ENCODE measurements around the gene CSAG1. TPM values are rescaled to one million over a fixed set of nuclear protein-coding genes. Genes with fewer than 3 reads are reported as not detected.
"Not testable (repeated sequence)": the region's sequence is repeated elsewhere in the genome, so short reads cannot be mapped to it uniquely, and the experiment has no call there.

Gene CSAG1
- not detected in 2 replicates for total RNA-seq

GRCh38 chrX:152733261-152733975 is at the start of gene CSAG1, which contains the start of gene MAGEA12:
Gene CSAG1, minus strand, starts transcription at chrX:152733721. Its CDS starts 1,261 bp downstream, at chrX:152732460.
Gene MAGEA12, plus strand, starts transcription at chrX:152733757. Its CDS starts 2,405 bp downstream, at chrX:152736162.
- no peak for DNase-seq (ENCODE audit: low read depth)
- H3K27me3 ChIP-seq (ENCODE audit: control insufficient read depth, insufficient read depth, low read length), result no peaks in the 10 kb centered on the region
- H3K4me3 ChIP-seq (ENCODE audit: low read depth, low read length), result no peak within 1 kb of the TSS
- H3K36me3 ChIP-seq (ENCODE audit: control insufficient read depth, insufficient read depth, low read length), result no peaks in the 10 kb centered on the region
- TF ChIP-seq CTCF (IDR thresholded peaks at IDR 0.05; ENCODE audit: insufficient read depth, low read length, poor library complexity, severe bottlenecking), result no peak

DNA sequence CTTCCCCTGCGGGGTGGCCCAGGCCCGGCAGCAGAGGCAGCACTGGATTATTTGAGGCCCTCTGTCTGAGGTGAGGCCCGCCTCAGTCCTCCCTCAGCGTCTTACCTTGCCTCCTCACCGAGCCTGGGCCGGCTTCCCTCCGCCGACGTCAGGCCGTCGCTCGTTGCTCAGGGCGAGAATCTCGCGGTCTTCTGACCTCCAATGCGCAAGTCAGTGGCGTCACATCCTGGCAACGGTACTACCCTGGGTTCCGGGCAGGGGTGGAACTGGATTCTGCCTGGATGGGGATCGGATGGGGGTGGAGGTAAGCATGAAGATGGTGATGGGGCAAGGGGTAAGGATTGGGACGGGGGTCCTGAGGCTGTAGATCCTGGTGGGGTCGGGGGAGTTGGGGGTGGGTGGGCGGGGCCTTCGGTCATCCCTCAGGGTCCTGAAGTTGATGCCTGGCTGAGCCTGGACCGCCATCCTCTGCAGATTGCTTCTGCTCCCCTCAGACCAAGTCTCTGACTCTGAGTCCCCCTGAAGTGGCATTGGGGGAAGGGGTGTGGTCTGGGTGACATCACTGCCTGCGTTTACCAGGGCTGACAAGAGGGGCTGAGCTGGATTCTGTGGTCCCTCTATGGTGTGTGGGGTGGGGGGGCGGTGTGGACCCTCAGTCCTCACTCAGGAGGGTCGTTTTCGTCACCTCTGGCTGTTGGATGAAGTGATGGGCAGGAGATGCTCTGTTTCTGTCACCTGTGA is 36.2 kb upstream of the CSAG1 start, which contains the start of gene MAGEA6:
TSS of gene MAGEA6 (minus strand) at position 141 of the 741 bp plus-strand sequence. CDS start 2,039 bp downstream, outside the sequence.
- H3K4me3 ChIP-seq (ENCODE audit: low read depth, low read length); H3K27me3 ChIP-seq (ENCODE audit: control insufficient read depth, insufficient read depth, low read length); DNase-seq (ENCODE audit: low read depth); H3K36me3 ChIP-seq (ENCODE audit: control insufficient read depth, insufficient read depth, low read length): not testable (repeated sequence)

DNA sequence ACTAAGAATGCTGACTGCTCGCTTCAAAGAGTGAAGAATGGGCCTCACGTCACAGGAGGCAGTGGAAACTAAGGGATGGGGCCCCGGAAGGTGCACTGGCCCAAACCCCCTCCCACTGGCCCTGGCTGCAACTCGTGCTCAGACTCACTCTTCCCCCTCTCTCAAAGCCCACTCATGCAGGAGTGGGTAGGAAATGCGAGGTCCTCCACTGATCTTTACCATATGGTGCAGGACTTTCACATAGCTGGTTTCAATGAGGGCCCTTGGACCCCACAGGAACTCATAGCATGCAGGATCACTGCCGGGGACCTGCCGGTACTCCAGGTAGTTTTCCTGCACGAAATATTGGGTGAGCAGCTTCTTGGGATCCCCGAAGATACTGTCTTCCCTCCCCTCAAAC is 33.0 kb upstream of the CSAG1 start:
- not testable (repeated sequence) for DNase-seq (ENCODE audit: low read depth); H3K27me3 ChIP-seq (ENCODE audit: control insufficient read depth, insufficient read depth, low read length); H3K4me3 ChIP-seq (ENCODE audit: low read depth, low read length); H3K36me3 ChIP-seq (ENCODE audit: control insufficient read depth, insufficient read depth, low read length)

DNA sequence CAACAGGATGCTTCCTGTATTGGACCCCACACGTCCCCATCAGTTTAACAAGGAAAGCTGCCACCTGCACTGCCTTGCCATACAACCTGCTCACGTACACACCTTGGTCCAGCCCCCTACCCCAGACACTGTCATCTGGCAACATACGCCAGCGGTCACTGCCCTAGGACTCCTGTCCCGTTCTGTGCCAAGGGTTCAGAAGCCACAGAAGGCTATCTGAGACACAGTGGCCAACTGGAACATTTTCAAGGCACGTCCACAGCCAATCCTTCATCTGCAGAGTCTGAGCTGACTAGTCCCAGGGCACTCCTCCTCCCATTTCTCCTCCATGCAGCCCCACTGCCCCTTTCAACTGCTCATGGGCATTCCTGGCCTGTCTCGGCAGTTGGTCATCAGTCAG is 28.1 kb upstream of the CSAG1 start:
- DNase-seq (ENCODE audit: low read depth); H3K4me3 ChIP-seq (ENCODE audit: low read depth, low read length); H3K27me3 ChIP-seq (ENCODE audit: control insufficient read depth, insufficient read depth, low read length); H3K36me3 ChIP-seq (ENCODE audit: control insufficient read depth, insufficient read depth, low read length): not testable (repeated sequence)

GRCh38 chrX:152759544-152759943 is 26.0 kb upstream of the CSAG1 start:
- not testable (repeated sequence) for H3K27me3 ChIP-seq (ENCODE audit: control insufficient read depth, insufficient read depth, low read length); H3K36me3 ChIP-seq (ENCODE audit: control insufficient read depth, insufficient read depth, low read length); DNase-seq (ENCODE audit: low read depth); H3K4me3 ChIP-seq (ENCODE audit: low read depth, low read length)

- not testable (repeated sequence) for H3K27me3 ChIP-seq (ENCODE audit: control insufficient read depth, insufficient read depth, low read length); H3K4me3 ChIP-seq (ENCODE audit: low read depth, low read length); DNase-seq (ENCODE audit: low read depth); H3K36me3 ChIP-seq (ENCODE audit: control insufficient read depth, insufficient read depth, low read length)
Measured at GRCh38 chrX:152758918-152759317, 25.4 kb upstream of the CSAG1 start, which contains the start of gene CSAG3. Gene CSAG3, plus strand, starts transcription at chrX:152759218.

DNA sequence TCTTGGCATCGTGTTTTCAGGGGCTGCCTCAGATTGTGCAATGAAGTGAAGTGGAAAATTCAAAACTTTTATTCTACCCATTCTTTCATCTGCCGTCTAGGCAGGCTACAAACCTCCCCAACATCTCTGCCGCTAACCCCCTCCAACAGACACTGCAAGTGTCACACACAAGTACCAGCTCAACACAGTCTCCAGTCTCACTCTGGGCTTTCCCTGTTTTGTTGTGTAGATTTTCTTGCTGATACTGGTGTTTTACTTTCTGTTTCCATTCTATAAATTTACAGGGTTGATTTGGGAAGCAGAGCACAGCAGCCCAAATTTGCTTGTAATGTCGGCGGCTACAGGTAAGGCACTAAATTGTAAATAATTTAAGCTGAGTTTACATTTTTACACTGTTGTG is 21.4 kb upstream of the CSAG1 start:
- not testable (repeated sequence) for DNase-seq (ENCODE audit: low read depth); H3K4me3 ChIP-seq (ENCODE audit: low read depth, low read length); H3K27me3 ChIP-seq (ENCODE audit: control insufficient read depth, insufficient read depth, low read length); H3K36me3 ChIP-seq (ENCODE audit: control insufficient read depth, insufficient read depth, low read length)

GRCh38 chrX:152753686-152754650 is 20.4 kb upstream of the CSAG1 start, which contains the start of gene MAGEA2:
Gene MAGEA2, minus strand, starts transcription at chrX:152753842. Its CDS starts 2,479 bp downstream, at chrX:152751363.
- H3K4me3 ChIP-seq (ENCODE audit: low read depth, low read length); DNase-seq (ENCODE audit: low read depth); H3K36me3 ChIP-seq (ENCODE audit: control insufficient read depth, insufficient read depth, low read length); H3K27me3 ChIP-seq (ENCODE audit: control insufficient read depth, insufficient read depth, low read length): not testable (repeated sequence)

GRCh38 chrX:152738560-152738959 is 5.0 kb upstream of the CSAG1 start:
- H3K27me3 ChIP-seq (ENCODE audit: control insufficient read depth, insufficient read depth, low read length), result no peaks in the 10 kb centered on the region
- H3K4me3 ChIP-seq (ENCODE audit: low read depth, low read length), result no peak overlapping the region
- no peak for DNase-seq (ENCODE audit: low read depth)
- TF ChIP-seq CTCF (IDR thresholded peaks at IDR 0.05; ENCODE audit: insufficient read depth, low read length, poor library complexity, severe bottlenecking), result no peak
- no peaks in the 10 kb centered on the region for H3K36me3 ChIP-seq (ENCODE audit: control insufficient read depth, insufficient read depth, low read length)

- DNase-seq (ENCODE audit: low read depth); H3K36me3 ChIP-seq (ENCODE audit: control insufficient read depth, insufficient read depth, low read length); H3K27me3 ChIP-seq (ENCODE audit: control insufficient read depth, insufficient read depth, low read length); H3K4me3 ChIP-seq (ENCODE audit: low read depth, low read length): not testable (repeated sequence)
Measured at GRCh38 chrX:152736528-152736927, 3.0 kb upstream of the CSAG1 start.

Measured in kidney epithelial cell (primary cell).